ENCODE data around the gene SLC44A4. TPM values are rescaled to one million over a fixed set of nuclear protein-coding genes. Genes with fewer than 3 reads are reported as not detected.

SLC44A4 gene
- total RNA-seq, 1 experiment from 2014 or later: 3.8 TPM

DNA sequence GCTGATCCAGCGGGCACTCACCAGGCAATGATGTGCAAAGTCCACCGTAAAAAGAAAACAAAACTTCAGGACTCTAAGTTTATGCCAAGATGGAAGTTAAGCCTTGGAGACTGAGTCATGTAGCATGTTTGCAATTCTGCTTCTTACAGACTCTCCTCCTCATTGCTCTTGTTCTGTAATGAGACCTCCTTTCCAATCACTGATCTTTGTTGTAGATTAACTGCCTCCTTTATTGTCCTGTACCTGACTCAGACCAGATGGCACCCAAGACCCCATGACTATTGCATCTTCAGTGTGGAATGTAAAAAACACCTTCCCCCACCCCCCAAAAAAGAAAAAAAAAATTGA is 27.3 kb downstream of the SLC44A4 start:
- Mint-ChIP-seq H3K36me3 (ENCODE audit: insufficient read depth in 1 of 3, low read depth in 3 of 3) (peaks cover 11 to 12% (median 12%) of the 10 kb centered on the region in 3 experiments; a peak in 6 of 7 replicates), H3K27ac (no peak overlapping the region; a peak in 1 of 7 replicates), H3K27me3 (ENCODE audit: low read depth) (no peaks in the 10 kb centered on the region), H3K4me3 (no peak overlapping the region), H3K4me1 (0 out of 4 replicates have a peak, but pooled peaks cover 0 to 2% of the 10 kb centered on the region in 2 experiments), H3K9me3 (peaks cover 11 to 12% of the 10 kb centered on the region in 2 experiments)
- no peak overlapping the region for H3K14ac ChIP-seq (ENCODE audit: insufficient read depth, low read length)
- no peaks in the 10 kb centered on the region for H3K27me3 ChIP-seq (ENCODE audit: insufficient read depth, low read length)
- H4K20me1 ChIP-seq (ENCODE audit: control insufficient read depth, insufficient read depth, insufficient read length): no peaks in the 10 kb centered on the region
- no peaks in the 10 kb centered on the region for H3K79me1 ChIP-seq (ENCODE audit: insufficient read depth, low read depth, low read length, poor library complexity, severe bottlenecking)
- no peaks in the 10 kb centered on the region for H3K4me1 ChIP-seq (ENCODE audit: insufficient read depth, low read length)
- DNase-seq: no peak
- no peak overlapping the region for H3K18ac ChIP-seq (ENCODE audit: insufficient read length, low read depth, low read length)
- no peak overlapping the region for H4K5ac ChIP-seq (ENCODE audit: insufficient read length, low read depth, low read length)
- no peak overlapping the region for H4K8ac ChIP-seq (replicated peaks; ENCODE audit: insufficient read length, low read depth, low read length)
- no peak overlapping the region for H3K23ac ChIP-seq (ENCODE audit: insufficient read length, low read depth, low read length)
- no CpG with 5 or more reads among the region's 2 CpGs for WGBS (ENCODE audit: extremely low coverage, insufficient read length, low lambda C conversion rate)
- H3K23me2 ChIP-seq (ENCODE audit: insufficient read length, low read depth, low read length, poor library complexity, severe bottlenecking): no peaks in the 10 kb centered on the region
- no peak overlapping the region for H2AK5ac ChIP-seq (ENCODE audit: insufficient read length, low read length)
- no peak overlapping the region for H2BK120ac ChIP-seq (ENCODE audit: low read depth, low read length, poor library complexity, severe bottlenecking)
- H3K9ac ChIP-seq (ENCODE audit: extremely low read depth, insufficient read length, low read length): no peak overlapping the region
- H2BK12ac ChIP-seq (ENCODE audit: insufficient read length, low read depth, low read length): no peak overlapping the region
- no peak overlapping the region for H4K91ac ChIP-seq (ENCODE audit: insufficient read length, low read depth, low read length)
- H3K27ac ChIP-seq (ENCODE audit: insufficient read length, low read depth, low read length): no peak overlapping the region
- H3K9me3 ChIP-seq (ENCODE audit: control insufficient read depth, low read depth, low read length): no peaks in the 10 kb centered on the region
- H2AFZ ChIP-seq (ENCODE audit: low read length): no peak overlapping the region
- no peak overlapping the region for H3K4me2 ChIP-seq (ENCODE audit: insufficient read depth, insufficient read length, low read length)
- H2BK5ac ChIP-seq (ENCODE audit: insufficient read length, low read length): no peak overlapping the region
- no peaks in the 10 kb centered on the region for H3K79me2 ChIP-seq (ENCODE audit: insufficient read depth, low read length)
- no peak overlapping the region for H2BK20ac ChIP-seq (ENCODE audit: low read depth, low read length, poor library complexity, severe bottlenecking)
- no peak overlapping the region for H3T11ph ChIP-seq (ENCODE audit: low read length)
- no peak overlapping the region for H3K56ac ChIP-seq (ENCODE audit: insufficient read length, low read depth, low read length)
- TF ChIP-seq, protein P1, sequence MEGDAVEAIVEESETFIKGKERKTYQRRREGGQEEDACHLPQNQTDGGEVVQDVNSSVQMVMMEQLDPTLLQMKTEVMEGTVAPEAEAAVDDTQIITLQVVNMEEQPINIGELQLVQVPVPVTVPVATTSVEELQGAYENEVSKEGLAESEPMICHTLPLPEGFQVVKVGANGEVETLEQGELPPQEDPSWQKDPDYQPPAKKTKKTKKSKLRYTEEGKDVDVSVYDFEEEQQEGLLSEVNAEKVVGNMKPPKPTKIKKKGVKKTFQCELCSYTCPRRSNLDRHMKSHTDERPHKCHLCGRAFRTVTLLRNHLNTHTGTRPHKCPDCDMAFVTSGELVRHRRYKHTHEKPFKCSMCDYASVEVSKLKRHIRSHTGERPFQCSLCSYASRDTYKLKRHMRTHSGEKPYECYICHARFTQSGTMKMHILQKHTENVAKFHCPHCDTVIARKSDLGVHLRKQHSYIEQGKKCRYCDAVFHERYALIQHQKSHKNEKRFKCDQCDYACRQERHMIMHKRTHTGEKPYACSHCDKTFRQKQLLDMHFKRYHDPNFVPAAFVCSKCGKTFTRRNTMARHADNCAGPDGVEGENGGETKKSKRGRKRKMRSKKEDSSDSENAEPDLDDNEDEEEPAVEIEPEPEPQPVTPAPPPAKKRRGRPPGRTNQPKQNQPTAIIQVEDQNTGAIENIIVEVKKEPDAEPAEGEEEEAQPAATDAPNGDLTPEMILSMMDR (conservative IDR thresholded peaks at IDR 0.05): no peak
- no peak overlapping the region for H3K4ac ChIP-seq (ENCODE audit: low read depth, low read length)
- H2BK15ac ChIP-seq (ENCODE audit: low read depth, low read length): no peak overlapping the region
